Stimulated activated CD4-positive, alpha-beta T cell treated with anti-CD3 and anti-CD28 coated beads, Interleukin-15, amount 100 ng/mL, for 24 hours (primary cell): Measurements from ENCODE around the gene STN1.
A peak's percentile ranks its signal among the peaks of the same experiment; 100 is the strongest.
"Not testable (repeated sequence)": the region's sequence is repeated elsewhere in the genome, so short reads cannot be mapped to it uniquely, and the experiment has no call there.

Source experiments
- DNase-seq: peaks from one replicate; pipeline ENCODE4 v3.0.0-alpha.2; 2020

The STN1 gene

DNA sequence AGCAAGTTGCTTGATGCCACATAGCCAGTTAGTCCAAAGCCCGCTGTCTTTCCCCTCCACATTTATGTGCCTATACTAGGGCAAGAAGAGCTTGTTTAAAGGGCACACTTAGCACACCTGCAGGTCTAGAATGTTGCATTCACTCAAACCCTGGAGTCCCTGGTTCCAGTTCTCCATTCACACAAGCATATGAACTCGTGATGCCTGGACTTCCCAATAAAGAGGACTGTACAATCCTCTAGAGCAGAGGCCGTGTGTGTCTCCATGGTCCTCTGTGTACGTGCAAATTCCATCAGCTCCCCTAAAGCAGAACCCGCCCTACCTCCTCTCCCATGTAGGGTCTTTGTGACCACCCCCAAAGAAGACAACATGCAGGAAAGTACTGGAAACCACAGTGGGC, 59.6 kb downstream of the STN1 start:
- DNase-seq, result no peak

DNA sequence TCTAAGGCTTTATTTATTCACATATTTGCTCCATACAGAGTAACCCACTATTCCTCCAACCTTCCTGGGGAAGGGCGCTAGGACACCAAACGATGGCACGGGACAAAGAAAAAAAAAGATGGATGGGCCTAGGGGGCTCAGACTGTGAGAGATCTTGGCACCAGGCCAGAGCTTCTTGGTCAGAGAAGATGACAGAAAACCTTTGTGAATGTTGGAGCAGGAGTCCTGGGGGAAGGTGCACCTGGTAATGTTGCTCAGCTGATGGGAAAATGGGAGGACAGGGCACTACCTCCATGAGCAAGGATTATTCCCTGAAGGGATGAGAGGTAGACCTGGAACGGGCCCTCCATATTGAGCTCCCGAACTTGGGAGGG, 61.2 kb downstream of the STN1 start:
- no peak for DNase-seq

DNA sequence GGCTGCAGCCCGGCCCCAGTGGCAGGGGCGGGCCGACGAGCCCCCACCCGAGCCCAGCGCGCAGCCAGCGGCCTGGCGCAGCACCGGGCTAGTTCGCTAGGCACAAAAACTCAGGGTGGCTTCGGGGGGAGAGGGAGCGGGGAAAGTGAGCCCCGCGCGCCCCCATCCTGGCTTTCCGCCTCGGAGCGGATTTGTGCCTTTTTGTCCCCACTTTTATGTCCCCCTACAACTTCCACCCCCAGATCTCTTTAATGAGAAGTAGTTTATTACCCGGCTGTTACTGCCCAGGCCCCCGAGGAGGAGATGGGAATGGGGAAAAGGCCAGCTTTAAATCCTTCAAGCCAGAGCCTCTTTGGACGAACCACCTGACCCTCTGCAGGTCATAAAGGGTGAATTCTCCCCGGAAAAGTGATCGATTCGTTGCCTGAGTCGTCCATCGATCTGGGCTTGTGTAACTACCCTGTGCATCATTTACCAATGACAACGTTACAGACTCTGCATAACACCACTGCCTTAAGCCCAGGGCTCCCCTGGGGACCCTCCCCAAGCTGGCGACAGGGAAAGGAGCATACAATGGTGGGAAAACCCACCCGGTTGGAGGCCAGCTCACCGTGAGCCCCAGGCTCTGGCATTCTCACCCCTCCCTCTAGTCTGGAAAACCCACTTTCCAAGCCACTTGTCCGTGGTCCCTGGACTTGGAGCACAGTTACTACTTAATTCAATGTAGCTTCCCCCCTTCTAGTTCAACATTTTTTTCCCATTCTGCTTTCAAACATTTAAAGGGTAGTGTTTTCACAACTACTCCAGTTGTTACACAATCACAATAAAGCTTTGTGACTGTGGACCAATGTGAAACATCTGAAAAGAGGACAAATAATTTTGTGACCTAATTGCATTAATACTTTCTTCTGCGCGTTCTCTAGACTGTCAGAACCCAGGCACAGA, 61.9 kb downstream of the STN1 start:
- DNase-seq, result no peak

DNA sequence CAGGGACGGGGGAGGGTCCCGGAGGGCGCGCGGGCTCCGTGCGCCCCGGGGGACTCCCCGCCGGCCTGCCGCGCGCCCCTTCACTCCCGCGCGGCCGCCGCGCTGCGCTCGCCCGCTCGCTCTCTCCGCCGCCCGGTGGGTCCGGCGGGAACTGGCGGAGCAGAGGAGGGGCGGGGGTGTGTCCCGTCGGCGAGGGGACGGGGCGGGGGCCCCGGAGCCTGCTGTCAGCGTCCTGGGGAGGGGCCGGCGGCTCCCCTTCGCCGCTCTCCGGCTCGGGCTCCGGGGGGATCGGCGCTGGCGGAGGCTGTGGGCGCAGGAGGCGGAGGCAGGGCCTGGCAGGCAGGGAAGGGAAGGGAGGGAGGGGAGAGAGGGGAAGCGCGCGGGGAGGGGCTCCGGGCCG, 62.6 kb downstream of the STN1 start, which contains the start of gene SH3PXD2A:
Gene SH3PXD2A, minus strand, starts transcription at position 153 of the 400 bp plus-strand sequence. CDS start 310 bp downstream, outside the sequence.
- DNase-seq, result peak; percentile 41

DNA sequence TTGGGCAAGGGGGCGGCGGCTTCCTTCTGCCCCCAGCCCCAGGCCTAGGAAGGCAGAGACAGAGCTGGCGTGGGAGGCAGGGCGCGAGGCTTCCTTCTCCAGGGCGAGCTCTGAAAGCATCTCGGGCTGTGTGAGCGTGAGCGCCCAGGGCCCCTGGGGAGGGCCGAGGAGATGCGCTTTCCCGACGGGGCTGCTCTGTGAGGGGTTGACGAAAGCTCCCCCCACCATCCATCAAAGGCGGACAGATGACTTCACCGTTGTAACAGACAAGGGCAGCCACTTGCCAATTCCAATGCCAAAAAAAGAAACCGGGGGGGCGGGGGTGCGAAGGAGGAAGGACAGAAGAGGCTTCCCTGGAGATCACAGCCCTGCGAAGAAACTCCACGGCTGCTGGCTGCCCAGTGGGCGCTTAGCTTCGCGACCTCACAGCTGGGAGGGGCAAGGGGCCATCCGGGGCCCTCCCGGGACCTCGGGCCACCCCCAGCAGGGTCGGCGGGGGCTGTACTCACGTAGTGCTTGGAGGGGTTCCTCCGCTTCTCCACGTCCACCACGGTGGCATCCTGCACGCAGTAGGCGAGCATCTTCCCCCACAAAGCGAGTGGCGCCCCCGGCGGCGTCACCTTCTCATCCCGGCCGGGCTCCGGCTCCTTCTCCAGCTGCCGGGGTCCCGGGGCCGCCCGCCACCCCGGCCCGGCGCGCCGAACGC, 63.1 kb downstream of the STN1 start:
- peak; percentile 41 for DNase-seq

DNA sequence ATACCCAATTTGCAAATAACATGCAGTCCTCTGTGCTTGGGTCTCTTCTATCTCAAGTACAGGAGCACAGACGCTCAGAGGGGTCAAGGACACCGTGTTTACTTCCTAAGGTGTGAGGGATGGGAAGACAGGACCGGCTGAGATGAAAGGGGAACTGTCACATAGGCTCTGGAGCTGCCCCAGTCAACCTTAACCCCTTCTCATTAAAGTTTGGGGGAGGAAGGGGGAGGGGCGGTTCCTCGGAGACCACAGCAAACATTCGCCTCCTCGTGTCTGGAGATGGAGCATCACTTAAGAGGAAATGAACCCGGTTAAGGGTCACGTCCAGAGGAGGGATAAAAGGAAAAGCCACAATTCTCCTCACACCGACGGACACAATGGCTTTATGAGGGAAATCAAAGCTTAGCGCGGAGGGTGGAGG, 63.7 kb downstream of the STN1 start:
- no peak for DNase-seq

DNA sequence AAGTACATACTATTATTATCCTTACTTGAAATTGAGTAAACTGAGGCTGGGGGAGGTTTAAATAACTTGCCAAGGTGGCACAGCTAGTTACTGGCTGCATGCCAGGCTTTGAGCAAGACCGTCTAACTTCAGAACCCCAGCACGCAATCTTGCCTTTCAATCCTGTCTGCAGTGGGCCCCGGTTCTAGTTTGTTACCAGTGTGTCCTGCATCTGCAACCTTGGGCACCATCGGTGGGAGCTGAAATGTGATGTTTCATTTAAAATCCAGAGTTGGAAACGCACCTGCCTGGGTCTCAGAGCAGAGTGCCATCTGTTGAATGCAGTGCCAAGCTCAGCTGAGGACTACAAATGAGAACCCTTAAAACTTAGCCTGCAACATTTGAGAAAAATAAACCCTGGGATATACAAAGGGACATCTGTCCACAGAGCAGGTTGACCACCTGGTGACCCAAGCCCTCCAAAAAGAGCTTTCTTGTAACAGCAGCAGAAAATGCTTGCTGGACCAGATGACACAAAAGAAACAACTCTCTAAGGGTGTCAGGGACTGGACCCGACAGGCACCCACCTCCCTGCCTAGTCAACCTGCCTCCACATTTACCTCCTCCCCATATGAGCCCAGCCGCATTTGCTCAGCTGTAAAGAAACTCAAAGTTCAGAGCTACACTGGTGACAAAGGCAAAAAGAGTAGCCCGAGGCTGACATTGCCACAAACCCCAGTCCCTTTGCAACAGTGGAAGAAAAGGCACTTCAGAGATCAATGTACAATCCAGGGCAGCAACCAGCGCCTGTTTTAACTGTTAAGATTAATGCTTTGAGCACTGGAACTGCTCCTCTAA, 64.3 kb downstream of the STN1 start:
- no peak for DNase-seq

DNA sequence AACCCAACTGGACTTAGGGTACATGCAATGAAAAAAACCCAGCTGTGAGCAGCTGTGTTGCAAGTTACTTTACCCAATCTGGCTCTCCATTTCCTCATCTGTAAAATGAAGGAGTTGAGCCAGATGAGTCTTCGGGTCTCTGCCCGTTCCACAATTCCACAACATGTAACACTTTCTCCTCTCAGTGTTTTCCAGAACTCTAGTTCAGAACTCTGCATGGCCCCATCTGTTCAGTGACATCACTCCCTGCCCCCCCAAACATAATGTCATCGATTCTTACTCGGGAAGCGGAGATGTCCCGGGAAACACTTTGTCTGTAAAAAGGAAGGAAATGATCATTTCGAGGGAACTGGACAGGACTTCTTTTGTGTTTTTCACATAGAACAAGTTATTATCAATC, 65.1 kb downstream of the STN1 start:
- no peak for DNase-seq

DNA sequence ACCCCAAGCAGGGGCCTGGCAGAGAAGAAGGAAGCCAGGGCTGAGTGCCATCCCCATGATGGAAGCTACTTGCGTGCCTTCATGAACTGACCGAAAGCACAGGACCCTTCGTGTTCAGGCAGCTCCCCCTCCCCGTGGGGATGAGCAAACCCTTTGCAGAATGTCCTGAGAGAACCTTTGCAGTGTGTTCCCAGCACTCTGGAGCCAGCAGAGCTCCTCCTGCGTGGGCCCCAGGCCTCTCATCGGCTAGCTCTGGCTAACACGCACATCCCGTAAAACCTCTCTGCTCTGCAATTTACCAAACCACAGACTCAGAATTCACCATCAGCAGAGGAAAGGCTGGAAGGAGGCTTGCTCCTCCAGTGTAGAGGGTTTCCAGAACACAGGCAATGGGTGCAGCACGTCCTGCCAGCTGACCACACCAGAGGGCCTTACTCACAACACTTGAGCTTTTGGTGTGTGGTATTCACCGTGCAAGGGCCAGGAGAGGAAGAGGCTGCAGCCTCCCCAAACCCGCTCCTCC, 65.7 kb downstream of the STN1 start:
- DNase-seq, result no peak

DNA sequence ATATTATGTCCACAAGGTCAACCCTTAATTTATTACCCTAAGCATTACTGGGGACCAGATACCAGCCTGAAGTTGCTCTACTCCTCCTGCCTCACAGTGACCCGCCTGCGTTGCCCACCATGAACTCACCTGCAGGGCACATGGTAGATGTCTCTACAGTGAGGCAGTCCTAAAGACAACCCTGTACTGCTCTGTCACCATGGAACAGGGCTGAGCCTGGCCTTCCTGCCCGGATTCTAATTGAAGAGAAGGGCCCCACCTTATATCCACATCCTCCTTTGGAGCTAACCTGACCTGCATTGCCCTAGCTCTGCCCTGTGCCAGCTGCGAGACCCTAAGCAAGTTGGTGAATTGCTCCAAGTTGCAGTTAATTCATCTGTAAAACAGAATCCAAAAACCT, 66.7 kb downstream of the STN1 start:
- DNase-seq, result no peak

DNA sequence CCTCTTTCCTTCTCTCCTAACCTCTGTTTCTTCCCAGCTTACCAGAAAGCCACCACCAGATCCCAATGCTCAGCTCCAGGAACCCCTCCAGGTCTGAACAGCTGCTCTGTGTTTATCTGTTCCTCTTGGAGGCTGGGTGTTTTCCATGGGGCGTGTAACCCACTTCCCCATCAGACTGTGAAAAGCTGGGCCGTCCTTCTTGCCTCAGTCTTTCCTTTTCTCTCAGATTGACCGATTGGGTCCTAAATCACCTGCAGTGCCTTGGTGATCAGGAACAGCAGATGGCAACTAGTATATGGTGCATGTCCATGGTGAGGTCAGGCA, 67.5 kb downstream of the STN1 start:
- DNase-seq, result no peak

DNA sequence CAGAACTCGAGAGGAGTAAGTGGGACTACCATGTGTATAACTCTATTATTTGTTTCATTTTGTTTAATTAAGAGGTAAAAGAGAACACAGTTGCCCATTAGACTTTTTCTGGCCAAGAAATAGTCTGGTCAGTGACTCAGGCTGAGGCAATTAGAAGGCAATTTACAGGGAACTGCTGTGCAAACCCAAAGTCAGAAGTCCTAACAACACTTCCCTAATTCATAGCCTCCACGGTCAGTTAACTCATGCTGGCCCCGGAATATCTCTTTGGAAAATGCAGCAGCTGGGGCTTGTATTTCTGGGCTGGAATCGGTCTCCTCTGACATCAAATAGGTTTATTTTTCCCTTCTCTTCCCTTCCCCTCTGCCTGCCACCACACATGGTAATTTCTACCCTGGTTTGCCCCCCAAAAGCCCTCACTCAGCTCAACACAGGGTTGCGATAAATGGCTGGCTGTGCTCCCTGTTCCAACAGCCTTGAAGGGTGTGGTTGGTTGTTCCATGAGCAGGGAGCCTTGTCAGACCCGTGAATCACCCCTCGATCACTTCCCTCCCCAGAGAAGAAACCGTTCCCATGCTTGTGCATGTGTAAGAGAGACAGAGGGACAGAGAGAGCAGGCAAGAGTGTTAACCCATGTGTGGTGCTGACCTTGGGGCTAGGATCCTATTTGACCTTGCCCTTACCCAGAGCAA, 68.0 kb downstream of the STN1 start:
- DNase-seq, result no peak

DNA sequence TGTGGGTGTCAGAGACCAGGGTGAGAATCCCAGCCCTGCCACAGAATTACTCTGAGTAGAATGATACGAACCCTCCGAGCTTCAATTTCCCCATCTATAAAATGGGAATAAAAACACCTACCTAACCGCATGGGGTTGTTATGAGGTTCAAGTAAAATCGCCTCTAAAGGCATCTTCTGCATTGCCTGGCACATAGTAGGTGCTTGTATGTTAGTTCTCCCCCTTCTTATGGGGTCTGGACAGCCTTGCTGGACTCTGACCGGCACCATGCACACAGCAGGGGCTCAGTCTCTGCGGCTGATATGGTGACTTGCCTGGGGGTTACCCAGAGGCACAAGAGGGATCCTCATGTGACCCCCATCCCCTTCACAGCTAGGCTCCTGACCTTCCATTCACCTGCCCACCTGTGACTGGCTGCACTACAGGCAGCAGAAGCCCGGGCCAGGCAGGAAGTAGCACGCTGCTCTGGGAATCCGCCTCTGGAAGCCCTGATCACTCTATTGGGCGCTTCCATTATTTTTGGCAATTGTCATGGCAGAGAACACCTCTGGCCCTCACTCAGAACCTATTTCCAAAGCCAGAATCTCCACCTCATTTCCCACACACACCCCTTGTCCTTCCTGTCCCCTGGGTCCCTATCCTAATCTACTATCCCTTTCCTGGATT, 68.6 kb downstream of the STN1 start:
- no peak for DNase-seq

DNA sequence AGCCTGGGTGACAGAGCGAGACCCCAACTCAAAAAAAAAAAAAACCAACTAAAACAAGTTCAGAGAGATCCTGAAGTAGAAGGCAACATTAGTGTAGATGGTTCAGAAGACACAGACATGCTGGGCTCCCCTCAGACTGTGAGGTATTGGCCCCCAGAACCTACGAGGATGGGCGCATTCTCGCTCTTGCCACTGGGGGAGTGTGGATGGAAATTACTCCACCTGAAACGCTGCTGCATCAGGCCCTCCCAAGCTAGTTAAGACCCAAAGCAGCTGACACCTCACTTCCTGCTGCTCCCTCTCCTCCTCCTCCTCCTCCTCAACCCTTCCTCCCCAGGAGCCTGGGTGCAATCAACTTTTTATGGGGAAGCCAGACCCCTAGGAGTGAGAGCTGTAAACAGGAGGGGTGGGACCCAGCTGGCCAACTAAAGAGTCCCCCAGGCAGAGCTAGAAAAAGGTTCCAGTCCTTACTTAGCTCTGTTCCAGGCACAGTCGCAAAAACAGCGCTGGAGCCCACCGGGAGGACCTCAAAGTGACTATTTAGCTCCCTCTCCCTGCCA, 70.0 kb downstream of the STN1 start:
- peak; percentile 38 for DNase-seq

DNA sequence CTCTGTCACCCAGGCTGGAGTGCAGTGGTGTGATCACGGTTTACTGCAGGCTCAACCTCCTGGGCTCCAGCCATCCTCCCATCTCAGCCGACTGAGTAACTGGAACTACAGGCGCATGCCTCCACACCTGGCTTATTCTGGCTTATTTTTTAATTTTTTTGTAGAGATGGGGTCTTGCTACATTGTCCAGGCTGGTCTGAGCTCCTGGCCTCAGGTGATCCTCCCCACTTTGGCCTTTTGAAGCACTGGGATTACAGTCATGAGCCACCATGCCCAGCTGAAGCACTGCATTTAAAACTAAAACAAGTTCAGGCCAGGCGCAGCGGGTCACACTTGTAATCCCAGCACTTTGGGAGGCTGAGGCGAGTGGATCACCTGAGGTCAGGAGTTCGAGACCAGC, 70.6 kb downstream of the STN1 start:
- DNase-seq, result no peak

DNA sequence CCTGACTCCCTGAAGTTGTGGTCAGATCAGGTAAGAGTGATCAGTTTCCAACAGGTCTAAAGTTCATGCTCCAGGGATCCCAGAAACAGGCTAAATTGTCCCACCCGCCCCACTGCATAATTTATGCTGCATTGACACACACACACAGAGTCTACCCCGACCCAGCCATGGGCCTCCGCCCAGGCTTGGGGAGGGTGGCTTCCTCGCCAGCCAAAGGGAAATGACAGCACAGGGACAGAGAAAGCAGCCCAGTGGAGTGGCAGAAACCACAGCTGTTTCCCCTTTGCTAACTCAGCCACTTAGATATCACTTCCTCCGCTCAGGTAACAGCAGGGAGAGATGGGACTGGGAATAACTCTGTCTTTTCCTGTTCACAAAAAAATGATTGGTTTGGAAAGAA, 72.0 kb downstream of the STN1 start:
- peak; percentile 50 for DNase-seq

DNA sequence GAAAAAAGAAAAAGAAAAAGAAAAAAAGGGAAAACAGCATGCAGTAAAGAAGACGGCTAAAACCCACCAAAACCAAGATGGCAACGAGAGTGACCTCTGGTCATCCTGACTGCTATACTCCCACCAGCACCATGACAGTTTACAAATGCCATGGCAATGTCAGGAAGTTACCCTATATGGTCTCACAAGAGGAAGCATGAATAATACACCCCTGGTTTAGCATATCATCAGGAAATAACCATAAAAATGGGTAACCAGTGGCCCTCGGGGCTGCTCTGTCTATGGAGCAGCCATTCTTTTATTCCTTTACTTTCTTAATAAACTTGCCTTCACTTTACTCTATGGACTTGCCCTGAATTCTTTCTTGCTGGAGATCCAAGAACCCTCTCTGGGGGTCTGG, 72.6 kb downstream of the STN1 start:
- not testable (repeated sequence) for DNase-seq

DNA sequence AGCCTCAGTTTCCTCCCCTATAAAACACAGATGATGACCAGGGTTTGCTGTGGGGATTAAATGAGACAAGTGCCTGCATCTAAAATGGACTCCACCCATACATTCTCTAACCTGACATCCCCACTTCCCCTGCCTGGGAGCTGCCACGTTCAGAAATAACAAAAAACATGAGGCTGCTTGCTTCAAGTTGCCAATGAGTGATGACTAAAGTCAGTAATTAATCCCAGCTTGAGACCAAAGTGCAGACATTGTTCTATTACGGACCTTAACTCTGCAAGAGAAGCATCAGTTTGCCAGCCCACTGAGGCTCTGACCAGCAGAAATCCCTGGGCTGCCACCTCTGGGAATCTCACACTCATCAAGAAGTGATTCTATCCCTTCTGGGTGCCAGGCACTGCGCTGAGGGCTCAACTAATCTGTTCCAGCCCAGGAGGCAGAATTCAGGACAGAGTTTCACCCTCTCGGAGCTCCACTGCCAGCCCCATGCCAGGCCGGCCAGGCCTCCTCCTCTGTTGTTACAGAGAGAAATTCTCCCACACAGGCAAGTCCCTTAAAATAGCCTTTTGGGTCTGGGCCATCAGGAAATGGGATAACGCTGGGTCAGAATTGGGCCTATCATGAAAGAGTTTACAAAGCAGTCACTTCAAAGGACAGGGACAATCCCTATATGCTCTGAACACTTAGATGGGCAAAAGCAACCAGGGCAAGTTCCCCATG, 74.0 kb downstream of the STN1 start:
- DNase-seq, result no peak

DNA sequence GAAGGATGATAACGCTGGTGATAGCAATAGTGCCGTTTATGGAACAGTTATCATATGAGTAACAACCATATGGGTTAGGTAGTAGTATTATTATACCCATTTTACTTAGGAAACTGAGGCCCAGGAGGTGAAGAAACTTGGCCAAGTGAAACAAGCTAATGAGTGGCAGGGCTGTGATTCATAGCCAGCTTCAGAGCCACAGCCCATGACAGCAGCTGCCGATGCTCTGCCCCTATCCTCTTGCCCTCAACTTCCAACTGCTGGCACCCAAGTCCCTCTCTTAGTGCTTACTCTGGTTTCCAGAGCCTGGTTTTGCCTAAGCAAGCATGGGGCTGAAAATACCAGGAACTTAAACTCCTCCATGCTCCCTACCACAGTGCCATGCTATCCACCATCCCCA, 74.9 kb downstream of the STN1 start:
- DNase-seq, result no peak

DNA sequence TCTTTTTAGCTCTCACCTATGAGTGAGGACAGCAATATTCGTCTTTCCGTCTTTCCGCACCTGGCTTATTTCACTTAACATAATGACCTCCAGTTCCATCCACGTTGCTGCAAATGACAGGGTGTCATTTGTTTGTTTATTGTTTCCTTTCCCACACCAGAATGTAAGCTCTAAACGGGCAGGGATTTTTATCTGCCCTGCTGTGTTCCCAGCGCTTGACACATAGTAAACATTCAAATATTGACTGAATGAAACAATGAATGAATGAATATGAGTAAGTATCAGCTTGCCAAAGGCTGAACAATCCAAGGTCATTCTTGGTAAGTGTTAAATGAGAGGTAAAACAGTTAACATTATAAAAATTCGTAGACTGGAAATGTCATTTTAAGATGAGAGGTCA, 75.4 kb downstream of the STN1 start:
- no peak for DNase-seq

DNA sequence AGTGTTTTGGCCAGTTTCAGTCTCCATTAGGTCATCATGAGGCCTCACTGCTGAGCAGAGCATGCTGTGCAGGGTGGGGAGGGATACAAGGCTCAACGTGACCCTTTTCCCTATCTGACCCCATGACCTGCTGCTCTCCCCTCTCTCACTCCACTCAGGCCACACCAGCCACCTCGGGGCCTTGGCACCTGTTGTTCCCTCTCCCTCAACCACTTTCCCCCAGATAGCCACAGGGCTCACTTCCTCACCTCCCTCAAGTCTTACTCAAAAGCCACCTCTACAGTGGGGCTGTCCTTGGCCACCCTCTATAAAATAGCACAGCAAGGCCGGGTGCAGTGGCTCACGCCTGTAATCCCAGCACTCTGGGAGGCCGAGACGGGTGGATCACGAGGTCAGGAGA, 76.5 kb downstream of the STN1 start:
- no peak for DNase-seq
